Activated CD4-positive, alpha-beta T cell treated with anti-CD3 and anti-CD28 coated beads, Interleukin-2, Interleukin-4, amounts not matched to agents 100 ng/mL and 50 ng/mL, durations not matched to agents 16 hours and 8 hours (primary cell): Measurements from ENCODE around the gene POC1A.

Source experiments
- DNase-seq: peaks from one replicate; pipeline ENCODE4 v3.0.0-alpha.2; 2020; ENCODE audit warnings: low spot score

Gene POC1A

GRCh38 chr3:52154135-52155094 lies at the start of gene POC1A:
TSS of gene POC1A (minus strand) at chr3:52154423. CDS start at chr3:52154372, 51 bp downstream.
- peak; percentile 95 for DNase-seq

DNA sequence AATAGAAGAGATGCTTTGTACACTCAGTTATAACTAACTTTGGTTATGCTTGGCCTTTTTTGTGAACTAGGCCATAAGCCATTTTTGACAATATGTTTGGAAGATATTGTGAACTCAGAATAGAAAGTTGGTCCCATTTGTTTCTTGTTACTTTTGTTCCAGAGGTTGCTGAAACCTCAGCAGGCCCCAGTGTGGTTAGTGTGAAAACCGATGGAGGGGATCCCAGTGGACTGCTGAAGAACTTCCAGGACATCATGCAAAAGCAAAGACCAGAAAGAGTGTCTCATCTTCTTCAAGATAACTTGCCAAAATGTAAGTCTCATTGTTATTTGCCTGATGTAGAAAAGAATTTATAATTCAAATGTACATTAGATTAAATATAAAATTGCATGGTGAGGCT lies 49.5 kb upstream of the POC1A start:
- no peak for DNase-seq

GRCh38 chr3:52202384-52203077 lies 48.3 kb upstream of the POC1A start:
- DNase-seq: no peak

- DNase-seq: no peak
Measured at GRCh38 chr3:52200981-52201679, 46.9 kb upstream of the POC1A start.

- no peak for DNase-seq
Measured at GRCh38 chr3:52198643-52199608, 44.7 kb upstream of the POC1A start.

GRCh38 chr3:52197842-52198625 lies 43.8 kb upstream of the POC1A start, which contains the start of gene ALAS1:
TSS of gene ALAS1 (plus strand) at chr3:52198160. CDS start at chr3:52199242, 1,082 bp downstream.
- DNase-seq: peak; percentile 93

- DNase-seq: no peak
Measured at GRCh38 chr3:52197499-52197841, 43.2 kb upstream of the POC1A start.

DNA sequence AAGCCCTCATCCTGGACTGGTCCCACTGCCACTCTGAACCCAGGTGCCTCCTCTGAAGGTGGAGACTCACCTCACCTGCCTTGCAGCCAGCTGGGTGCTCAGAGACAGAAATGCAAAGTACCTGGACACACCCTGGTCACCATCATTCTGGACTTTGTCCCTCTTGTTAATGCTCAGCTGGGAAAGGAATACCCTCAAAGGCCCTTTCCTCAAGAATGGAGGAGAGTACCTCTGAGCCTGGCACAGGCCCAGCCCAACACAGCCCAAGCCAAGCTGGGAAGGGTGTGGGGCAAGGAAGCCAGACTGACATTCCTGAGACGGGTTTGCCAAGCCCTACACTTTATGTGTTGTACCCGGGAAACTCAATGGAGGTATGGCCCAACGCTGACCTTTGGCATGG lies 42.8 kb upstream of the POC1A start:
- DNase-seq: no peak

- no peak for DNase-seq
Measured at GRCh38 chr3:52195823-52196331, 41.7 kb upstream of the POC1A start.

DNA sequence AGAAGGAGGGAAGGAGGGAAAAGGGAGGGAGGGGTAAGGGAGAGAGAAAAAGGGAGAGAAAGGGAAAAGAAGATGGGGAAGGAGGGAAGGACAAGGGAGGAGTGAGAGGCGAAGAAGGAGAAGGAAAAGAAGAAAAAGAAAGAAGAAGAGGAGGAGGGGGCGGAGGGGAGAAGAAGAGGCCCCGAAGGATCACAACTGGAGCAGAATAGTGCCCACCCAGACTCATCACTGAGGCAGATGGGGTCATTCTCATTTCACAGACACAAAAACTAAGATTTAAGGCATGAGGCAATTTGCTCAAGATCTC lies 41.0 kb upstream of the POC1A start:
- no peak for DNase-seq

DNA sequence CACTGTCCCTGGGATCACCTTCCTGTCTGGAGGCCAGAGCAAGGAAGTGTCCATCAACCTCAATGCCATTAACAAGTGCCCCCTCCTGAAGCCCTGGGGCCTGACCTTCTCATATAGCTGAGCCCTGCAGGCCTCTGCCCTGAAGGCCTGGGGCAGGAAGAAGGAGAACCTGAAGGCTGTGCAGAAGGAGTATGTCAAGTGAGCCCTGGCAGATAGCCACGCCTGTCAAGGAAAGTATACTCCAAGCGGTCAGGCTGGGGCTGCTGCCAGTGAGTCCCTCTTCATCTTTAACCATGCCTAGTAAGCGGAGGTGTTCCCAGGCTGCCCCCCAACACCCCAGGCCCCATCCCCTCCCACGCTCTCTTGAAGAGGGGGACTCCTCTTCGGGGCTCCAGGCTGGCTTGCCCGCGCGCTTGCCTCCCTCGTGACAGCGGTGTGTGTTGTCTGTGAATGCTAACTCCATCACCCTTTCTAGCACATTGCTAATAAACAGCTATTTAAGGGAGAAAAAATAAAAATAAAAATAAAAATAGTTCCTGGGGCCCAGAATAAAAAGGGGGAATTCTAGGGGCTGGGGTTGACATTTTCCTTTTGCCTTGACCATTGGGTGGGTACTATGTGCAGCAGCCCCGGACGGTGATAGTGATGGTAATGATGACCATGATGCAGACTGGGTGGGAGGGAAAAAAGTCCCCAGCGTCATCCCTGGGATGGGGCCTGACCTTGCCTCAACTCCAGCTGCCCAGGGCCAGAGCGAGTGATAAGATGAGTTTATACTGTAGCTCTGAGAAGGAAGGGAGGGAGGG lies 40.5 kb upstream of the POC1A start:
- no peak for DNase-seq

DNA sequence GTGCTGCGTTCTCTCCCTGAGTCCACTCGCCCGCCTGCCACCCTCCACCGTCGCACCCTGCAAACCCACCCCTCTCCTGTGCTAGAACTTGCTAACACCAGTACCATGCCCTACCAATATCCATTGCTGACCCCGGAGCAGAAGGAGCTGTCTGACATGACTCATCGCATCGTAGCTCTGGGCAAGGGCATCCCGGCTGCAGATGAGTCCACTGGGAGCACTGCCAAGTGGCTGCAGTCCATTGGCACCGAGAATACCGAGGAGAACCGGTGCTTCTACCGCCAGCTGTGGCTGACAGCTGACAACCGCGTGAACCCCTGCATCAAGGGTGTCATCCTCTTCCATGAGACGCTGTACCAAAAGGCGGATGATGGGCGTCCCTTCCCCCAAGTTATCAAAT lies 38.8 kb upstream of the POC1A start:
- DNase-seq: no peak

- no peak for DNase-seq
Measured at GRCh38 chr3:52191663-52192062, 37.4 kb upstream of the POC1A start.

DNA sequence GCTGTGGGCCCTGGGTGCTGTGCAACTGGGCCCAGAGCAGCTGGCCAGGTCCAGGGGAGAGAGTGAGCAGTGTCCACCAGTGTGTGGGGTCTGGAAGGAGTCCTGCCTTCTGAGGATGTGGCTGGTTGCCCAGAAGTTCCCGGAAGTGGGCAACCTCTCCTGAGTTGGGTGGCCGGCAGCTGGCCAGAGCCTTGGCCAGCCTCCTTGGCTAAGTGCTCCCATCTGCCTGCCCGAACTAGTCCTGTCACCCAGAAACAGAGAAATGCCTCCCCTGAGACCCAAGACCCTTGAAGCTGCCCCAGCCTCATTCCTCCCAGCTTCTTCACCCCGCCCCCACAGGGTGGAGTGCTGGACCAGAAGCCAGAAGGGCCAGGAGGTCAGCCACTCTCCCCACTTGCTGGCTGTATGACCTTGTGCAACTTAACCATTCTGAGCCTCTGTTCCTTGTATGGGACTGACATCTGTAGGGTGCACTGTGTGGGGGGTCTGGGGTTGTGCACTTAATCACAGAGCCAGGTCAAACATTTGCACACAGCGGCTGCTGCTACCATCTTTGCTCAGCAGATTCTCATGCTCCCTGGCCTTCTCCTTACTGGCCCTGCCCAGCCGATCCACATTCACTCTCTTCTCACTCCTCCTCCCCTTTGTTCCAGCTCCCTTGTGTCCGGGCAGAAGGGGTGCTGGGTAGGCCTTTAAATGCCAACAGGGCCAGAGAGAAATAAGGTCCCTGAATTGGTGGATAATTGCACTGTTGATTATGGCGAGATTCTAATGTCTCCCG lies 36.3 kb upstream of the POC1A start:
- DNase-seq: no peak

DNA sequence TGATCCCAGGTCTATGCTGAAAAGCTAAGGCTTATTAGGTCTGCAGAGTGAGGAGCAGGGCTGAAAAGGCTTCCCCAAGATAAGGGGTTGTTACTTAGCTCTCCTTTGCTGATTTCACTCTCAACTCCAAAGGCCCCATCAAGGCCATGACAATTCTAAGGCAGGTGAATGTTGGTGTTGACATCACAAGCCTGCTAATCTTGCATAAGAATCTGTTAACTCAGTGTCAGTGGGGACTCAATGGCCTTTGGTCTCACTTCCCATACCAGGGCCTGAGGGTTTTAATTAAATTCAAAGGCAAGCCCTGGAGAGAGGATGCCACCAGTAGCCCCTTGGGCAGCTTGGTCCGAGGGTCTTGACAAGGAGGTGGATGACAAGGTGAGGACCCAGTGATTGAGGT lies 34.3 kb upstream of the POC1A start:
- no peak for DNase-seq

GRCh38 chr3:52186729-52187128 lies 32.5 kb upstream of the POC1A start:
- DNase-seq: no peak

- no peak for DNase-seq
Measured at GRCh38 chr3:52185837-52186236, 31.6 kb upstream of the POC1A start.

GRCh38 chr3:52185311-52185710 lies 31.1 kb upstream of the POC1A start:
- DNase-seq: no peak

DNA sequence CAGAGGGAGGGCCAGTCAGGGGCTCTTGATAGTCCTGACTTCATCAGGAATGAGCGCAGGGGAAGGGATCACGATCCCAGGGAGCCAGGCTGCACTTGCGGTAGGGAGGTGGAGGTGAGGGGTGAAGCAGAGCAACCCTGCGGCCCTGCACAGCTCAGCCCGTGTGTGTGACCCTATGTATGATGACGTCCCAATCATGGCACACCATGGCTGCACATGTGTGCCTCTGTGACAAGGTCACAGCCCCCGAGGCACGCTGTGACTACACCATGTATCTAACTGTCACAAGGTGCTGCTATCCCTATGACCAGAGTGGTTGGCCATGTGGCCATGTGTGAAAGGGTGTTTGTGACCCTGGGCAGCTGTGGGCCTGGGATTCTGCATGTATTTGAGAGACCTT lies 30.5 kb upstream of the POC1A start:
- no peak for DNase-seq
